DND-41 (cell line): ENCODE results near the gene KCNN3.

Source experiments
- ATAC-seq: fragments of 200-7000 bp; cut with Tn5 transposase; 3 replicates; pipeline ENCODE4 v1.9.1; 2021; ENCODE audit warnings: low read depth; ENCODE audit not compliant: insufficient read depth
- DNase-seq: peaks from one replicate; pipeline ENCODE4 v3.0.0-alpha.2; 2020
- H2AFZ ChIP-seq: 2 replicates; pipeline ENCODE4 v1.6.0; 2012; ENCODE audit warnings: low read depth, low read length
- H3K27ac ChIP-seq: 2 replicates; pipeline ENCODE4 v1.5.1; 2012; ENCODE audit warnings: low read length, inconsistent platforms
- H3K27me3 ChIP-seq: fragments of 200-600 bp; sonication (generic); 2 replicates; pipeline ENCODE4 v1.6.0; 2012; ENCODE audit warnings: low read length, mild to moderate bottlenecking, inconsistent platforms; ENCODE audit not compliant: insufficient read depth, poor library complexity
- H3K36me3 ChIP-seq: 2 replicates; pipeline ENCODE4 v1.5.1; 2012; ENCODE audit warnings: low read length, inconsistent platforms; ENCODE audit not compliant: insufficient read depth
- H3K4me1 ChIP-seq: 2 replicates; pipeline ENCODE4 v1.5.1; 2012; ENCODE audit warnings: mild to moderate bottlenecking, low read length; ENCODE audit not compliant: insufficient read depth
- H3K4me2 ChIP-seq: 2 replicates; pipeline ENCODE4 v1.6.0; 2012; ENCODE audit warnings: mild to moderate bottlenecking, moderate library complexity, low read length, inconsistent platforms; ENCODE audit not compliant: insufficient read depth
- H3K4me3 ChIP-seq, 2 experiments: fragments of 200-600 bp in 1 of 2; shearing (Covaris generic) in 1 of 2; 2 replicates each; pipeline ENCODE4 v1.5.1; 2012 to 2016; ENCODE audit warnings: inconsistent platforms in 2 of 2, low read length in 2 of 2, mild to moderate bottlenecking in 2 of 2, low read depth in 1 of 2, moderate library complexity in 1 of 2
- H3K79me2 ChIP-seq: 2 replicates; pipeline ENCODE4 v1.6.0; 2012; ENCODE audit warnings: low read length, inconsistent platforms; ENCODE audit not compliant: insufficient read depth
- H3K9ac ChIP-seq: 2 replicates; pipeline ENCODE4 v1.6.0; 2012; ENCODE audit warnings: low read depth, mild to moderate bottlenecking, inconsistent platforms, low read length, moderate library complexity
- H3K9me3 ChIP-seq: 2 replicates; pipeline ENCODE4 v1.5.1; 2012; ENCODE audit warnings: low read length, moderate library complexity, mild to moderate bottlenecking, inconsistent platforms; ENCODE audit not compliant: insufficient read depth, severe bottlenecking
- H4K20me1 ChIP-seq: 2 replicates; pipeline ENCODE4 v1.6.0; 2012; ENCODE audit warnings: low read length; ENCODE audit not compliant: insufficient read depth
- CTCF ChIP-seq: IDR thresholded peaks from 2 replicates; pipeline ENCODE4 v1.5.1; 2012; ENCODE audit warnings: borderline replicate concordance, low read length, moderate library complexity, mild to moderate bottlenecking; ENCODE audit not compliant: poor library complexity, severe bottlenecking; ENCODE audit errors: extremely low read depth
- EZH2 ChIP-seq: IDR thresholded peaks from 3 replicates; pipeline ENCODE4 v1.6.1; 2012; ENCODE audit warnings: borderline replicate concordance, low read depth, mild to moderate bottlenecking, moderate library complexity, low read length, inconsistent platforms; ENCODE audit not compliant: severe bottlenecking

KCNN3 gene

GRCh38 chr1:154859151-154859785 lies 10.8 kb downstream of the KCNN3 start:
- no peak for DNase-seq
- no peaks in the 10 kb centered on the region for H3K79me2 ChIP-seq
- ATAC-seq = no peak

GRCh38 chr1:154857441-154858215 lies 12.5 kb downstream of the KCNN3 start:
- H3K27me3 ChIP-seq = no peaks in the 10 kb centered on the region
- H2AFZ ChIP-seq = no peak overlapping the region
- no peaks in the 10 kb centered on the region for H3K79me2 ChIP-seq
- H3K9ac ChIP-seq = no peak overlapping the region
- H3K9me3 ChIP-seq = no peaks in the 10 kb centered on the region
- ATAC-seq = no peak
- no peak overlapping the region for H3K4me3 ChIP-seq
- H3K36me3 ChIP-seq = no peaks in the 10 kb centered on the region
- TF ChIP-seq CTCF = no peak
- TF ChIP-seq EZH2 = no peak
- H3K4me2 ChIP-seq = no peak overlapping the region
- H3K27ac ChIP-seq = no peak overlapping the region
- 0 out of 2 replicates have a peak, but pooled peaks cover 4% of the 10 kb centered on the region for H4K20me1 ChIP-seq
- H3K4me1 ChIP-seq = no peaks in the 10 kb centered on the region
- no peak for DNase-seq

More at GRCh38 chr1:154859151-154859785, 10.8 kb downstream of the KCNN3 start:
- TF ChIP-seq EZH2 (no peak), CTCF (no peak)
- no peak overlapping the region for H3K4me2 ChIP-seq
- H4K20me1 ChIP-seq = 0 out of 2 replicates have a peak, but pooled peaks cover 4% of the 10 kb centered on the region
- no peaks in the 10 kb centered on the region for H3K36me3 ChIP-seq
- H3K9me3 ChIP-seq = no peaks in the 10 kb centered on the region
- peaks cover 5% of the 10 kb centered on the region for H3K27me3 ChIP-seq
- no peak overlapping the region for H3K9ac ChIP-seq
- H3K27ac ChIP-seq = no peak overlapping the region
- H2AFZ ChIP-seq = no peak overlapping the region
- no peaks in the 10 kb centered on the region for H3K4me1 ChIP-seq
- no peak overlapping the region for H3K4me3 ChIP-seq

- H3K4me3 ChIP-seq = no peak overlapping the region
- no peaks in the 10 kb centered on the region for H3K27me3 ChIP-seq
- H2AFZ ChIP-seq = no peak overlapping the region
- no peak for TF ChIP-seq EZH2
- no peak for TF ChIP-seq CTCF
- 0 out of 2 replicates have a peak, but pooled peaks cover 4% of the 10 kb centered on the region for H4K20me1 ChIP-seq
- H3K36me3 ChIP-seq = no peaks in the 10 kb centered on the region
- no peaks in the 10 kb centered on the region for H3K4me1 ChIP-seq
- no peaks in the 10 kb centered on the region for H3K79me2 ChIP-seq
- H3K4me2 ChIP-seq = no peak overlapping the region
- H3K27ac ChIP-seq = no peak overlapping the region
- DNase-seq (no peak), ATAC-seq (no peak)
- no peaks in the 10 kb centered on the region for H3K9me3 ChIP-seq
- no peak overlapping the region for H3K9ac ChIP-seq
Measured at GRCh38 chr1:154857022-154857421, 13.1 kb downstream of the KCNN3 start.
